22Rv1 (cell line): ENCODE results near the gene LNP1.

Experiments
- H3K27ac ChIP-seq: fragments of 450-650 bp; 2 replicates; pipeline ENCODE4 v1.5.1; 2017
- CTCF ChIP-seq: fragments of 450-650 bp; IDR thresholded peaks from 2 replicates; pipeline ENCODE4 v1.5.1; 2017; ENCODE audit warnings: mild to moderate bottlenecking
- ZFX ChIP-seq: fragments of 450-650 bp; IDR thresholded peaks from 2 replicates; pipeline ENCODE4 v1.6.1; 2017; ENCODE audit warnings: antibody characterized with exemption, borderline replicate concordance

LNP1 gene

GRCh38 chr3:100500320-100500880 lies 99.1 kb downstream of the LNP1 start:
- TF ChIP-seq CTCF (no peak), ZFX (no peak)
- peak overlapping the region; percentile 42 for H3K27ac ChIP-seq

- TF ChIP-seq CTCF (no peak), ZFX (no peak)
Observed at GRCh38 chr3:100503448-100503847, 102.1 kb downstream of the LNP1 start.

More at GRCh38 chr3:100503448-100503847, 102.1 kb downstream of the LNP1 start:
- no peak overlapping the region for H3K27ac ChIP-seq
